AG20443 (cell line): Measurements from ENCODE around the gene IFI27.
"Not testable (repeated sequence)": the region's sequence is repeated elsewhere in the genome, so short reads cannot be mapped to it uniquely, and the experiment has no call there.

Experiments used
- DNase-seq: peaks from one replicate; pipeline ENCODE4 v3.0.0; 2012; ENCODE audit warnings: low spot score, mixed read lengths

IFI27 gene

DNA sequence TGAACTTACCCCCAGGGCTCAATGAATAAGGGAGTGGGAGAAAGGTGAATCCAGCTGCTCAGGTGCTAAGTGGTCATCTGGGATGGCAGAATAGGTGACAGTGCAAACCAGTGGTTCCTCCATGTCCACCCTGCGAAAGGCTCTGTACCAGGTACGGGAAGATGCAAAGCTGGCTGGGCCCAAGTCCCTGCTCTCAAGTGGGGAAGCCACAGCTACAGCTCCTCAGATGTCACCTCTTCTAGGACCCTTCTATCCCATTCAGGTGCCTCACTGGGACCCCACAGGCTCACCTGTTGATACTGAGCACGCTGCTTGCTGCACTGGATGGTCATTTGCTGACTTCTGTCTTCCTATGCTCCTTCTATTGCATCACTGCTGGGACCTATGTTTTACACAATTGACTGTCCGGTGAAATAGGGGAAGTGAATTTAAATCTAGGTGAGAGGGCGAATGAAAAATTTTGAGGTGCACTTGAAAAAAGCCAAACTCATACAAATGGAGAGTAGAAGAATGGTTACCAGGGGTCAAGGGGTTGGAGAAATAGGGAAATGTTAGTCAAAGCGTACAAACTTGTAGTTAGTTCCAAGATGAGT lies 43.3 kb downstream of the IFI27 start:
- DNase-seq: no peak

DNA sequence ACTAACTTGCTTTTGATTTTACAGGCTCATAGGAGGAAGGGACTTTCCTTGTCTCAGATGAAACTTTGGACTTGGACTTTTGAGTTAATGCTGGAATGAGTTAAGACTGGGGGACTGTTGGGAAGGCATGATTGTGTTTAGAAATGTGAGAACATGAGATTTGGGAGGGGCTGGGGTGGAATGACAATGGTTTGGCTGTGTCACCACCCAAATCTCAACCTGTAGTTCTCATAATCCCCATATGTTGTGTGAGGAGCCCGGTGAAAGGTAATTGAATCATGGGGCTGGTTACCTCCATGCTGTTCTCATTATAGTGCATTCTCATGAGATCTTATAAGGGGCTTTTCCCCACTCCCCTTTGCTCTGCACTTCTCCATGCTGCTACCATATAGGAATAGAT lies 45.6 kb downstream of the IFI27 start:
- DNase-seq: not testable (repeated sequence)

DNA sequence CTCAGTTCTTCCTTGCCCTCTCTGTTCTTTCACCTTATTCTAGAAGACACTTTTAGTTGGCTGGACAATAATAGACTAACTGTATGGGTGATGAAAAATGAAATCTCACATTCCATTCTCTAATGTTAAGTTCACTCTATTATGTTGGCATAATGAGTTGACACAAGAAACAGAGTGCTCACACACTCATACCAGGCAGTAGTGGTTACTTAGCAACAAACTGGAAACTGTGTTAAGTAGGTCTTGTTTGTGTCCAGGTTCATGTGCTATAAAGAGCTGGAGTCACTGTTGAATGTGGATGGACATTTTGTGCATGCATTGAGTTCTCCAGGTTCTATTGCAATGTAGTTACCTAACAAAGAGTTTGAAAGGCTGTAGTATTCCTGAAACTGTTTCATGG lies 46.7 kb downstream of the IFI27 start:
- DNase-seq: no peak

- DNase-seq: no peak
These were observed 47.8 kb downstream of the IFI27 start for GRCh38 chr14:94158239-94158883.

DNA sequence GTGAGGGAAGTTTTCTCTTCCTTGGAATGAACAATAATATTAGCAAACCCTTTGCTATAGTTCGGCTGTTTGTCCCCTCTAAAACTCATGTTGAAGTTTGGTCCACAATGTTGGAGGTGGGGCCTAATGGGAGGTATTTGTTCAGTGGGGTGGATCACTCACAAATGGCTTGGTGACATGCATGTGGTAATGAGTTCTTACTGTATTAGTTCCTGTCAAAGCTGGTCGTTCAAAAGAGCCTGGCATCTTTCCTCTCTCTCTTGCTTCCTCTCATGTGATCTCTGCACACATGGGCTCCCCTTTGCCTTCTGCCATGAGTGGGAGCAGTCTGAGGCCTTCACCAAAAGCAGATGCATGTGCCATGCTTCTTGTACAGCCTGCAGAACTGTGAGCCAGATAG lies 50.5 kb downstream of the IFI27 start:
- no peak for DNase-seq

DNA sequence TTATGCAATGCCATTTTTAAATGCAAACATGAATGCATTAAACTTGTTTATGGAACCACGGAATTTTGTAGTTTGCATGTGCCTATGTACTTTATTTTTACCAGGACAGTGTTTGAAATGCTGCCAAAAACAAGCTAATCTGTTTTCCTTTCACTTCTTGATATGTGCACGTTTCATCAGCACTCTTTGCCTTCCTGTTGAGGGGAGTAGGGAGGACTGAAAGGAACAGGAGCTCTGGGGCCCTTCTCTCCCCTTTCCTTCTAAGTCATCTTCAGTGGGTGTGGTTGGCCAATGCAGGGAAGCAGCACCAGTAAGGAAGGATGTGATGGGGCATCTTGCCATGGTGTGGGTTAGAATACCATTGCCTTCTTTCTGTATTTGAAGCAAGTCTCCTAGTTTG lies 51.4 kb downstream of the IFI27 start:
- DNase-seq: no peak

DNA sequence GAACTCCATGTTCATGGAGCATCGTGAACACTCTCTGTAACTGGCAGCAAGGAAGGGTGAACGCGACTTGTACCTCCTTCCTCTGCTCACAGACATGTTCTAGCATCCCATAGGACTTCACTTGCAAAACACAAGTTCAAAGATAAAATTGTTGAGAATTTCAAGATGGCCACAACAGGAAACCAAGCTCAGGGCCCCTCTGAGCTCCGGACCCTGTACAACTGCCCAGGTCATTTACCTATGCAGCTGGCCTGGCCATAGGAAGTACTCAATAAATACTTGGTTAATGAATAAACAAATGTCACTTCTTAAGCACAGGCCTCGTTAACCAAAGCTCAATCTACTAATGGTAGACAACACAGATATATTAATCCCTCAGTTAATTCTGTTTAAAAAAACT lies 51.9 kb downstream of the IFI27 start:
- no peak for DNase-seq

- DNase-seq: no peak
These were observed 53.3 kb downstream of the IFI27 start for GRCh38 chr14:94163796-94164195.

DNA sequence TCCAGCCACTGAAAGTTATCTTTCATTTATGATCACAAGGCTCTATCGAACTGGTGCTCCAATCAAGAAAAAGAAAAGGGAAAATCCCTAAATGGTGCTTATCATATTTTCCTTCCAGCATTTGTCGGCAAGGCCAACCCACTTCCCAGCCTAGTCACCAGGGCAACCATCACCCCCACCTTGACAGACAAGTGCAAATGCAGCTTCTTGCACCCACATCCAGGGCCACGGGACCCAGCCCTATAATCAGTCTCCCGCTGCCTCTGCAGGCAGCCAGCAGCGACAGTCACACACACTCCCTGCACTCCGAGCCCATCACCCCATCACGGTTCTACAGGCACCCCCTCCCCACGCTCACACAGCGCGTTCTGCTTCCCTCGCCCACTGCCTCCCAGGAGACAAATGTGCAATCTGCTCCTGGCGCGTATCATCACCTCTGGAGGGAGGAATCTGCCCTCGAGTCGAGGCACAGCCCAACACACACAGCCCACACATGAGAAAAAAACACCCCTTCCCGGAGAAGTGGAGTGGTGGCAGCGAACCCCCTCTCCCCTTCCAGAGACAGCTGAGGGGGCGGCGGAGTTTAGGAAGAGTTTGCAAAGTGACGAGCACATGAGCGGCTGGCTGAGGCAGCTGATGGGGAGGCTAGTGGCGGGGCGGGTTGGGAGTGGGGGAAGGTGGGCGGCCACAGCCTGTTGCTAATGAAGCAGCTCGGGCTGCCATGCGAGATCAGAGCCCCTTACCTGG lies 54.3 kb downstream of the IFI27 start:
- no peak for DNase-seq

GRCh38 chr14:94165744-94166143 lies 55.2 kb downstream of the IFI27 start:
- DNase-seq: no peak
